AG08395 (cell line): ENCODE measurements around the gene FAM78B.

Source experiments
- DNase-seq: peaks from one replicate; pipeline ENCODE4 v3.0.0; 2012; ENCODE audit warnings: mixed read lengths, low spot score

FAM78B gene

DNA sequence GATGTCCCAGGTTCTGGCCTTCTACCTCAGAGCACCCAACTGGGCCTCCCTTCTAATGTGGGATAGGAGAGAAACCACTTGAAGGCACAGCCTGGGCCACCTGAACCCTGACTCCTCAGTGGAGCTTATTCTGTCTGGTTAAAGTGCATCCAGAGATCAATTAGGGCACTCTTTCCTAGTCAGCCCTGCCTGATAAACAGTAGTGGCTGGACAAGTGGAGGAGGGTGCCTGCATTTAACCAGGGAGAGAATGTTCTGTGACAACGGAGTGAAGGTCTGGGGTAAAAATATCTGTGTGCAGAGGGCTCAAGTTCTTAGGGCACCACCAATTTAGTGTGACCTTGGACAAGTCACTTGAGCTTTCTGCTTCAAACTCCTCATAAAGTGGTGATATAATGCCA, 101.8 kb downstream of the FAM78B start:
- no peak for DNase-seq

GRCh38 chr1:166064313-166064926, 102.4 kb downstream of the FAM78B start:
- no peak for DNase-seq

- DNase-seq: no peak
Measured at GRCh38 chr1:166063701-166064100, 103.1 kb downstream of the FAM78B start.

DNA sequence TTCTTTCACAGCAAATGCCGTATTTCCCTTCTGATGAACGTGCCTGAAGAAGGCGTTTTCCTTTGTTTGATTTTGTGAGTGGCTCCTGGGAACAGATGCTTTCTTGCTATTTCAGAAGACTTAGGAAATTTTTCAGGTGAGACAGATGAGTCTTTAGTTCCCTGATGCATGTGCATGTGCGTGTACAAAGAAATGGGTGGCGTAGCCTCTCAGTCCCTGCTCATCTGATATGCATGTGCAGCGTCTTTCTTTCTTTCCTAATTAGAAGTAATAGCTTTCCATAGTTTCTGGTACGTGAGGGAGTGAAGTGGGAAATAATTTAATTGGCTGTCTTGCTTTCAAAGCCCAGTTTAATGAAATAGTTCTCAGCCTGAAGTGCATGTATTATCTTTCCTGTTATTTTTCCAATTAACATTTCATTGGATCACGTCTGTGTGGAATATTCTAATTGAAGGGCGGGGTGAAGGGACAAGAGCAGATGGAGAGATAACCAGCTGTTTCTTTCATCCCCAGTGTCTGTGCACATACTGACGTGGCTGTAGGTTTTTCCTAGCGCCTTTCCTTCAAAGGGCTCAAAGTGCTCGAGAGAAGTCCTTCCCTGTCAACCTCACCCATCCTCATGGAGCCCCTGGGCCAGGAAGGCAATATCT, 104.3 kb downstream of the FAM78B start:
- DNase-seq: no peak

DNA sequence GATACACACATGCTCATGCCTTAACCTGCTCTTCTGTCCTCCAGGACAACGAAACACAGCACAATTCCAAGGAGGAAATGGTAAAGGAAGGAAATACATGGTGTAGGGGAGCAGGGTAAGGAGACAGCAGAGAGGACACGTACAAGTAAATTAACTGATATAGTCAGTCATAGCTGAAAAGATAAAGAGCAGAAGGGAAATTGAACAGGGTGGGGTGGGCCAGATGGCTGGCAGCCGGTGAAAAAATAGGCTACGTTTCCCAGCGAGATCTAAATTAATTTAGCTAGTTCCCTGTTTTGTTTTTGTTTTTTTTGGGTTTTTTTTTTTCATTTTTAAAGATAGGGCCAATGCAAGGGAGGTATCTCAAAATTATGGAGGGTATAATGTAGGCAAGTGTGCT, 109.2 kb downstream of the FAM78B start:
- no peak for DNase-seq

DNA sequence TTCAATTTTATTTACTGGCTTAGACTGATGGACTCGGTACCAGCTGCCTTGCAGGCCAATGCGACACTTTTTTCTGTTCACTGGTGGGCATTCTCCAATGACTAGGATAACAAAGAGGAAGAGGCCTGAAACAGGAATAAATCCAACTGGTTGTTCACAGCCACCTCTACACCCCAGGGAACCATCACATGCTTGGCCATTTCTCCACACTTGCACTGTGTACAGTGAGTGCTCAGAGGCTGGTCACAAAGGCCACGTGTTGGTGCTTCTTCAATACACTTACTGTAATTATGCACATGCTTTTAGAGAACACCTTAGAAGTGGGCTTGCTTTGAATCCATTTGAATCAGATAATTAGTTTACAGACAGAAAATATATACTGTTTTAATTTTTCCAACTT, 113.4 kb downstream of the FAM78B start:
- DNase-seq: no peak

DNA sequence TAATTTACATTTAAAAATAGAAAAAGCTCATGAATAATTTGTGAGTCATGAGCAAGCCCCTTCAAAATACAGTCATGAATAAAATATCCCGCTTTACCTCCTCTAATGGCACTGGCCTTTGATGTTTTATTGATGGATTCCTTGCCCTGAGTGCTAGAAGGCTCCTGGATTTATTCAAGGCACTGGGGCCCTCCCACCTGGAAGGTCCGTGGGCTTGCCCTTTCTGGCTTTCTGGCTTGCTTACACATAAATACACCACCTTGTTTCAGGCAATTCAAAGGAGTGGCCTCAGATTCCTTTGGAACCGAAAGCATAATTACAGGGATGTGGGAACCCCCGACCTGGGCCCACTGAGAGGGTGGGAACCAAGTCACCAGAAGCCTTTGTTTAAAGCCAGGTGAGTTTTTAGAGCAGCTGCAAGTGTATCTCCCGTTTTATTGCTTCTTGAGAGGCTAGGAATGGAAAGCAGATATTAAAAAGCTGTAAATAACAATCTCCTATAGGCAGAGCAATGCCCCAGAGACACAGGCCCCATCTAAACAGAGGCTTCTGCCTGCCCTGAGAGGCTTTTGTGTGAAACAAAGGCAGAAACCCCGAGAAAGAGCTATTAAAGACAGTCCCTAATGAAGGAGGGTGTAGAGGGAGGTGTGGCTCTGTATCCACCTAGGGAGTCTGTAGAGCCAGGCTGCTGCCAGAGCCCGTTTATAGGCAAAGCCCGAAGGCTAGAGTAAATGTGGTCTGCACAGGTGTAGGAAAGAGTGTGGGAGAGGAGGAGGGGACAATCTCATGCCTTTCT, 126.4 kb downstream of the FAM78B start:
- DNase-seq: no peak

GRCh38 chr1:166039436-166040201, 127.2 kb downstream of the FAM78B start:
- no peak for DNase-seq

GRCh38 chr1:166036092-166036491, 130.7 kb downstream of the FAM78B start:
- DNase-seq: no peak

DNA sequence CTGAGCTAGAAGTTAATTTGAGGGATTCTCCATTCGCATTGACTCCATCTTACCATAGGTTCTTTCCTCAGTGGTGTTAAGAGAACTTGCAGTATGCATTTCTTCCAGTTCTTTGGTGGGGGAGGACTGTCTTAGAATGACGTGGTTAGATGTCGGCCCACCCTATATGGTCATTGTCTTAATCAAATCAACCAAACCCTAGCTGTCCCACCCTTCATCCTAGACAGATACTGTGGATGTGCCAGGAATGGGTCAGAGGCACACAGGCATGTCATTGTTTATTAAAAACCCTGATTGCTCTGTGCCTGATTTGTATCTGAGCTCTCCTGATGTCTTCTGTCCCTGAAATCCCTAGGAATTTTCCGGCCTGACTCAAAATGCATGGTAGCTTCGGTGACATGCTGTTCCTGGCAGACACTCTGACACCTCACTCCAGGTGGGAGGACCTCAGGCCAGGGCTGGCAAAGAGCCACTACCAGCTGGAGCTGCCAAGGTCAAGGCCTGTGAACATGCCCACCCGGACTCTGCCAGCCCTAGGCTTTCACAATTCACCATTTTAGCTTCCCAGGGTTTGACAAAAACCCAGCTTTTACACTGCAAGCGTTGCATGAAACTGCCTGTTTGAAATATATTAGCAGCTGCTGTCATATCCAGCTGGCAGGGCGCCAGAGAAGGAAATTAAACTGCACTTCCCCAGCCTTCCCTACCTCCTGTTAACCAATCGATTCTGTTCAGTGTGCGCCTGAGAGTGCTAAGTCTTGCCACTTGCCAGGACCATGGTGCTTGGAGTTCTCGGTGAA, 134.0 kb downstream of the FAM78B start:
- no peak for DNase-seq

DNA sequence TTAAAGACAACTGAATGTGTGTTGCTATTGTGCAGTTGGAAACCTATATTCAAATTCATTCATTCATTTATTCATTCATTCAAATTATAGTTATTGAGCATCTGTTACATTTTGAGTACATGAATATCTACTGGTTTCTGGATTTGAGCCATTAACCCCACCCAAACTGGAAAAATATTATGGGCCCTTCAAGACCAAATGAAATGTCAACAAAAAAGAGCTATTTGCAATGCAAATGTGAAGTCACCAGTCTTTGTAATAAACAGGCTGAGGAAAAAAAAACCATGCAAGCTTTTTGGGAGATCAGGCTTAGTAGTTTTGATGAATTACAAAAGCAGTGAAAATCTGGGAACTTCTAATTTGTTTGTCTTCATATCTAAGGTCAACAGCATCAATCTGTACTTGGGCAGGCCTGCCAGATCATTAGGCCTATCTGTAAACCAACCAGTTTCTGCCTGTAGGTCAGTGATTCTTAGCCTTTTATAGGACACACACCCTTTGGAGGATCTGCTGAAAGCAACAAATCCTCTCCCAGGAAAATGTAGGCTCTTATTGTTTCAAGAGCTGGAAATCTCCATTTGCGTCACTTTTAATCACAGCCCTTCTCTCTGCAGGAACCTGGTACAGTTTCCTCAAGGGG, 134.7 kb downstream of the FAM78B start:
- DNase-seq: no peak

DNA sequence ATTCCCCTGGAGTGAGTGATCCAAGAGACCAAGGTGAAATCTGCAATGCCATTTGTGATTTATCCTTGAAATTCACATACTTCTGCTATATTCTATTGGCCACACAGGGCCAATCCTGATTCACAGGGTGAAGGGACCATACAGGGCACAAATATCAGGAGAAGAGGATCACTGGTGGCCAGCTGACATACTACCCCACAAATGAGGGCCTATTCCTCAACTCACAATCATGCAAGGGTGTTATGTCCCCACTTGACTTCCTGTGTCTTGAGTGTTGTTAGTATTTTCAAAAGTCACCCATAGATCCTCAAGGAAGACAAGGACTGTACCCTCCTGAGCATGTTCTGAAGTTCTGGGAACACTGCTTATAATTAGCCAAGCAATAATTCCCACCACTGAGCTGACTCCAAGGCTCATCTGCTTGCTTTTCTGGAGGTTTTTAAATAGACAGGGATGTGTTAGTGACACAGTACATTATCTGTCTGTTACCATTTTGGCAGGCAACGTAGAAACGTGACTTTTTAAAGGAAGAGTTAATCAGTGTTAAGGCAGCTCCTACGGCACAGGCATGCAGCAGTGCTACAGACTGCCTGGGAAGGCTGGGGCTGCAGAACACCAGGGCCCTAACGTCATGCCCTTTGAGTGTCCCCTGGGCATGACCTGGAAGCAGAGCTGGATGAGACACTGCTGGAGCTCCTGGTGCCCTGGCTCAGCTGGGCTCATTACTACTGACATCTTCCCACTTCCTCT, 137.4 kb downstream of the FAM78B start:
- DNase-seq: no peak

DNA sequence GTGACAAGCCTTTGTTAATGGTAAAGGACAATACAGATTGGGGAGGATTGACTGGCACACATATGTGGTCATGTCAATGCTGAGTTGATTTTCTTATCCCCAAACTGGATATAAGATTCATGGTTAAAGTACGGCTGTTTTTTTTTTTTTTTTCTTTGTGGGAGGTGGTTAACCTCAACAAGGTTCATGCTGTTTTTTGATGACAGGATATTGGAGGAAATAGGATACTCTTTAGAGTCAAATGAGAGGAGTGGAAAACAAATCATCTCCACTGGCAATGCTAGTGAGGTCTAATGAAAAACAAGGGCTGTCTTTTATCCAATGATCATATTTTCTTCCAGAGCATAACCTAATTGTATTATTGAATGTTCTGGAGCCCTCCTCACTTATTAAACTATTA, 140.2 kb downstream of the FAM78B start:
- no peak for DNase-seq

GRCh38 chr1:166026143-166026542, 140.7 kb downstream of the FAM78B start:
- DNase-seq: no peak

- DNase-seq: no peak
Measured at GRCh38 chr1:166020210-166020609, 146.6 kb downstream of the FAM78B start.
